ENCODE measurements around the gene GOPC.

Gene GOPC

DNA sequence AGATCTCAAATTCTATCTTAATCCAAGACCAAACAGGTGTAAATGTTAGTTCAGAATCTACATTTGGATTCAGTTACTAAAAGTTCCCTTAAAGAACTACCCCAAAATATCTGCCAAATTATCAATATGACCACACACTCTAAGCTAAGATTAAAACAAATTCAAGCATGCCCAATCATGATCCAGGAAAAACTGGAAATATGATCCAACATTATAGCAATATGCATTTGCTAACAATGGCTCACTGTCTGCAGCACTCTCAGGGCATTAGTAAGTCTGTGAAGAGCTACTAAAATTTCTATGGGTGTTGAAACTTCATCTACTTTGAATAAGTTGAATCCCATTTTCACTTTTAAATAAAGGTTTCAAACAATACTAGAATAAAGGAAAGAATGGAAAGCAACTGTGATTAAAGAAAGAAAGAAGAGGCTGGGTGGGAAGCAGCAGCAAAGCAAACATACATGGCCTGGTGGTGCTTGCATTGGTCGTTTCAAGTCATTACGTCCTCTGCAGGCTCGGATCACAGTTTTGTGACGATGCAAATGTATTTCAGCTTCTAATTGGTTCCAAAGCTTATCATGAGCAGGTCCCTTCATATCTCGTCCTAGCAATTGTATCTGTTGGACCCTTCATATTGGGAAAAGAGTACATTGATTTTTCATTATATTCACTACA lies 29.2 kb downstream of the GOPC start:
- TF ChIP-seq, protein P1, sequence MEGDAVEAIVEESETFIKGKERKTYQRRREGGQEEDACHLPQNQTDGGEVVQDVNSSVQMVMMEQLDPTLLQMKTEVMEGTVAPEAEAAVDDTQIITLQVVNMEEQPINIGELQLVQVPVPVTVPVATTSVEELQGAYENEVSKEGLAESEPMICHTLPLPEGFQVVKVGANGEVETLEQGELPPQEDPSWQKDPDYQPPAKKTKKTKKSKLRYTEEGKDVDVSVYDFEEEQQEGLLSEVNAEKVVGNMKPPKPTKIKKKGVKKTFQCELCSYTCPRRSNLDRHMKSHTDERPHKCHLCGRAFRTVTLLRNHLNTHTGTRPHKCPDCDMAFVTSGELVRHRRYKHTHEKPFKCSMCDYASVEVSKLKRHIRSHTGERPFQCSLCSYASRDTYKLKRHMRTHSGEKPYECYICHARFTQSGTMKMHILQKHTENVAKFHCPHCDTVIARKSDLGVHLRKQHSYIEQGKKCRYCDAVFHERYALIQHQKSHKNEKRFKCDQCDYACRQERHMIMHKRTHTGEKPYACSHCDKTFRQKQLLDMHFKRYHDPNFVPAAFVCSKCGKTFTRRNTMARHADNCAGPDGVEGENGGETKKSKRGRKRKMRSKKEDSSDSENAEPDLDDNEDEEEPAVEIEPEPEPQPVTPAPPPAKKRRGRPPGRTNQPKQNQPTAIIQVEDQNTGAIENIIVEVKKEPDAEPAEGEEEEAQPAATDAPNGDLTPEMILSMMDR (conservative IDR thresholded peaks at IDR 0.05; ENCODE audit: low read depth, low read length): no peak
- H2AFZ ChIP-seq (ENCODE audit: low read depth): no peak overlapping the region
- H3K9ac ChIP-seq: no peak overlapping the region
- H3K27ac ChIP-seq: no peak overlapping the region
- no peaks in the 10 kb centered on the region for H3K4me1 ChIP-seq (ENCODE audit: low read depth, poor library complexity, severe bottlenecking)
- H3K36me3 ChIP-seq (ENCODE audit: insufficient read depth): no peaks in the 10 kb centered on the region
- no peaks in the 10 kb centered on the region for H4K20me1 ChIP-seq (ENCODE audit: insufficient read depth)
- no peak overlapping the region for H3K4me2 ChIP-seq
- H3K27me3 ChIP-seq (ENCODE audit: insufficient read depth, low read depth): no peaks in the 10 kb centered on the region
- no peaks in the 10 kb centered on the region for H3K79me2 ChIP-seq (ENCODE audit: insufficient read depth, low read depth)
- H3K4me3 ChIP-seq (IDR thresholded peaks at IDR 0.05; ENCODE audit: insufficient read depth, low read depth, low read length): no peak overlapping the region

DNA sequence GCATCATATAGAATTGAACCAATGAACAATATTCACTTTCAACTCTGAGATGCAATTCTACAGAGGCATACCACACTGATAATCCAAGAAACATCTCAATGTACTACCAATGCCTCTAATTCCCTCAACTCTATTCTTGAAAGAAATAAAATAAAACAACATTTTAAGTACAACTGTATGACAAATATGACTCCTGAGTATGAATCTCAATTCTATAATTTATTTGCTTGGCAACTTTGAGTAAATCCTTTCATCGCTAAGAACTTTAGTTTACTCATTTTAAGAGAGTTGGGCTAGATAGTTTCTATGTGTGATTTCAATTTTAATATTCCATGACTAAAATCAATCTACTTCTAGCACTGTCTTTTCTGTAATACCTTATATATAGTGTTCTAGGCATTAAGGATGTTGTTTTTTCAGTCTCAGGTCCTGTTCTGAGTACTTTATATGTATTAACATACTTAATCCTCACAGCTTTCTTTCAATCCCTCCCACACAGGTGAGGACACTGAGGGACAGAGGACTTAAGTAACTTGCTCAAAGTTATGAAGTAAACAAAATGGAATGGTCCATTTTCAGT lies 33.4 kb downstream of the GOPC start:
- no peaks in the 10 kb centered on the region for H3K36me3 ChIP-seq (ENCODE audit: insufficient read depth)
- H2AFZ ChIP-seq (ENCODE audit: low read depth): no peak overlapping the region
- H3K27me3 ChIP-seq (ENCODE audit: insufficient read depth, low read depth): no peaks in the 10 kb centered on the region
- H4K20me1 ChIP-seq (ENCODE audit: insufficient read depth): no peaks in the 10 kb centered on the region
- TF ChIP-seq, protein P1 (conservative IDR thresholded peaks at IDR 0.05; ENCODE audit: low read depth, low read length): no peak
- H3K4me1 ChIP-seq (ENCODE audit: low read depth, poor library complexity, severe bottlenecking): no peaks in the 10 kb centered on the region
- no peaks in the 10 kb centered on the region for H3K79me2 ChIP-seq (ENCODE audit: insufficient read depth, low read depth)
- no peak overlapping the region for H3K4me2 ChIP-seq
- no peak overlapping the region for H3K27ac ChIP-seq
- H3K4me3 ChIP-seq (IDR thresholded peaks at IDR 0.05; ENCODE audit: insufficient read depth, low read depth, low read length): no peak overlapping the region
- H3K9ac ChIP-seq: no peak overlapping the region

DNA sequence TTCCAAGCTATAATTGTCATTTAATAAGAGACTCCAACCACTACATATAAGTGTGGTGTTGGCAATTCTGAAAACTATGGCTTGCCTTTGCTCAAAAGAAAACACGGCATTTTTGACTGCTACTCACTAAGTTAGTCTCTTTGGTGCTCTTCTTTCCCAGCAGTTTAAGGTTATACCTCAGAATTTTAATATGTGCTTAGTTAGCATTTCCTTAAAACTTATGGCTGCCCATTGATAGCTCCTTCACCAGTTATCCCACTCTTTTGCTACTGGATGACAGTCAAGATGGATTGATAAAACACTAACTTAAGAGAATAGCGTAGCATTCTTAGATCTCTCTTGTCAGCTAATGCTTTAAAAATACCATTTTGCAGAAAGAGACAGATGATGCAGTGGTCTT lies 34.1 kb downstream of the GOPC start:
- no peaks in the 10 kb centered on the region for H4K20me1 ChIP-seq (ENCODE audit: insufficient read depth)
- no peaks in the 10 kb centered on the region for H3K27me3 ChIP-seq (ENCODE audit: insufficient read depth, low read depth)
- H3K4me3 ChIP-seq (IDR thresholded peaks at IDR 0.05; ENCODE audit: insufficient read depth, low read depth, low read length): no peak overlapping the region
- H3K27ac ChIP-seq: no peak overlapping the region
- no peaks in the 10 kb centered on the region for H3K4me1 ChIP-seq (ENCODE audit: low read depth, poor library complexity, severe bottlenecking)
- no peak overlapping the region for H2AFZ ChIP-seq (ENCODE audit: low read depth)
- no peak overlapping the region for H3K4me2 ChIP-seq
- H3K9ac ChIP-seq: no peak overlapping the region
- H3K79me2 ChIP-seq (ENCODE audit: insufficient read depth, low read depth): no peaks in the 10 kb centered on the region
- no peaks in the 10 kb centered on the region for H3K36me3 ChIP-seq (ENCODE audit: insufficient read depth)
- TF ChIP-seq, protein P1 (conservative IDR thresholded peaks at IDR 0.05; ENCODE audit: low read depth, low read length): no peak

DNA sequence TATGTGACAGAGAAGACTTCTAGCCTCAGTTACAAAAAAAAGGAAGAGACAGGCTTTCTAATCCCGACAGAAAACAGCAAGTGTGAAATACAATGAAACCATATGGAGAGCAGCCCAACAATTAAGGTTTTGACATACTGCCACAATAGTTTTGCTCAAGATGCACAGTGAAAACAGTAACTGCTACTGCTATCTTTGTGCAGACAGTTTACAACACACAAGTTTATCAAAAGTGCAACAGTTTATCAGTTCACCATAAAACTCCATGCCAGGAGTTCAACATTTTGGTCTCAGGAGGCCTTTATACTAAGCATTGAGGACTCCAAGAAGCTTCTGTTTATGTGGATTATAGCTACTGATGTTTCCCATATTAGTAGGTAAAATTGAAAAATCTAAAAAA lies 37.6 kb downstream of the GOPC start:
- TF ChIP-seq, protein P1 (conservative IDR thresholded peaks at IDR 0.05; ENCODE audit: low read depth, low read length): no peak

More for the DNA sequence above, 37.6 kb downstream of the GOPC start:
- Histone ChIP-seq H3K36me3 (ENCODE audit: insufficient read depth) (no peaks in the 10 kb centered on the region), H2AFZ (ENCODE audit: low read depth) (no peak overlapping the region), H3K4me2 (no peak overlapping the region), H3K79me2 (ENCODE audit: insufficient read depth, low read depth) (no peaks in the 10 kb centered on the region), H3K27ac (no peak overlapping the region), H3K27me3 (ENCODE audit: insufficient read depth, low read depth) (no peaks in the 10 kb centered on the region), H4K20me1 (ENCODE audit: insufficient read depth) (no peaks in the 10 kb centered on the region), H3K9ac (no peak overlapping the region), H3K4me3 (IDR thresholded peaks at IDR 0.05; ENCODE audit: insufficient read depth, low read depth, low read length) (no peak overlapping the region), H3K4me1 (ENCODE audit: low read depth, poor library complexity, severe bottlenecking) (no peaks in the 10 kb centered on the region)
